ENCODE measurements around the gene RPL38. TPM values are rescaled to one million over a fixed set of nuclear protein-coding genes. Genes with fewer than 3 reads are reported as not detected.

RPL38 gene
- total RNA-seq, 3 donors from 2014 or later (not counting 1 experiment from before 2014, with no cell fraction given), result 560 to 802 (median 759) TPM

DNA sequence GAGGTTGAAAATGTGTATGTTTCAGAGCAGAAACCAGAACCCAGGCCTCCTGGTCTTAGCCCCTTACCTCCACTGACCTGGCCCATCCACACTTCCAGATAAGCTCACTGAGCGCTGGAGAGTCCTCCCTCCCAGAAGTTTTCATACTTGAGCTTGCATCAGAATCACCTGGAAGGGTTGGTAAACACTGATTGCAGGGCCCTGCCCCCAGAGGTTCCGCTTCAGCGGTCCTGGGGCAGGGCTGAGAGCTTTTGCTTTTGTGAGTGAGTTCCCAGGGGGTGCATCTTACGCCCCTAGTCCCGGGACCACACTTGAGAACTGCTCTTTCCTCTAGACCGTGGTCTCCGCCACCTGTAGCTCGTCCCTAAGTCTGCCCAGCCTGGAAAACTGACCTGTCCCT is 30.5 kb downstream of the RPL38 start:
- Mint-ChIP-seq H3K4me3 (no peak overlapping the region), H3K9me3 (no peaks in the 10 kb centered on the region), H3K36me3 (no peaks in the 10 kb centered on the region), H3K27me3 (ENCODE audit: low read depth in 2 of 2) (no peaks in the 10 kb centered on the region), H3K27ac (no peak overlapping the region), H3K4me1 (no peaks in the 10 kb centered on the region)
- ATAC-seq, result no peak
- Histone ChIP-seq H3K36me3 (ENCODE audit: control insufficient read depth, insufficient read depth, low read length) (no peaks in the 10 kb centered on the region), H3K9me3 (ENCODE audit: control insufficient read depth, insufficient read depth, low read length) (no peaks in the 10 kb centered on the region), H3K27ac (ENCODE audit: low read length) (no peak overlapping the region), H3K27me3 (ENCODE audit: control insufficient read depth, insufficient read depth, low read length) (no peaks in the 10 kb centered on the region), H3K4me1 (ENCODE audit: control insufficient read depth, insufficient read depth, low read length) (peaks cover 6% of the 10 kb centered on the region), H3K4me3 (ENCODE audit: low read length) (no peak overlapping the region)
- TF ChIP-seq, protein P1, sequence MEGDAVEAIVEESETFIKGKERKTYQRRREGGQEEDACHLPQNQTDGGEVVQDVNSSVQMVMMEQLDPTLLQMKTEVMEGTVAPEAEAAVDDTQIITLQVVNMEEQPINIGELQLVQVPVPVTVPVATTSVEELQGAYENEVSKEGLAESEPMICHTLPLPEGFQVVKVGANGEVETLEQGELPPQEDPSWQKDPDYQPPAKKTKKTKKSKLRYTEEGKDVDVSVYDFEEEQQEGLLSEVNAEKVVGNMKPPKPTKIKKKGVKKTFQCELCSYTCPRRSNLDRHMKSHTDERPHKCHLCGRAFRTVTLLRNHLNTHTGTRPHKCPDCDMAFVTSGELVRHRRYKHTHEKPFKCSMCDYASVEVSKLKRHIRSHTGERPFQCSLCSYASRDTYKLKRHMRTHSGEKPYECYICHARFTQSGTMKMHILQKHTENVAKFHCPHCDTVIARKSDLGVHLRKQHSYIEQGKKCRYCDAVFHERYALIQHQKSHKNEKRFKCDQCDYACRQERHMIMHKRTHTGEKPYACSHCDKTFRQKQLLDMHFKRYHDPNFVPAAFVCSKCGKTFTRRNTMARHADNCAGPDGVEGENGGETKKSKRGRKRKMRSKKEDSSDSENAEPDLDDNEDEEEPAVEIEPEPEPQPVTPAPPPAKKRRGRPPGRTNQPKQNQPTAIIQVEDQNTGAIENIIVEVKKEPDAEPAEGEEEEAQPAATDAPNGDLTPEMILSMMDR (IDR thresholded peaks at IDR 0.05), result no peak
- no peak for DNase-seq
- intact Hi-C loops (cut with micrococcal nuclease), result no loop called here
- WGBS (ENCODE audit: insufficient coverage), result 85% methylated on average over 8 of the region's 8 CpGs

DNA sequence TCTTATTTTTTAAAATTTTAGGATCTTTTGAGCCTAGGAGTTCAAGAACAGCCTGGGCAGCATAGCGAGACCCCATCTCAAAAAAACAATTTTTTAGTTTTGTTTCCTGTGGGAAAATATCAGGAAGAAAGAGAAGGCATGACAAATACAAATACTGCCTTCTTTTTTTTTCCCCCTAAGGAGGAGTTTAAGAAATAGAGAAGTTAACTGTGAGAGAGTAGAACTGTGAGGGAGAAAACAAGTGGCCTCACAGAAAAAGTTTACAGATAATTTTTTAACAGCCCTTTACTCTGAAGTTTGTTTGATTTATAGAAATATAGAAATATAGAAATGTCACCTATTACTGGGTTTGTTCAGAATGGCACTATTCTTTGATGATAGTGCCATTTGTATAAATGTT is 31.0 kb downstream of the RPL38 start:
- no peaks in the 10 kb centered on the region for H3K36me3 ChIP-seq (ENCODE audit: control insufficient read depth, insufficient read depth, low read length)
- H3K27me3 ChIP-seq (ENCODE audit: control insufficient read depth, insufficient read depth, low read length), result no peaks in the 10 kb centered on the region
- Mint-ChIP-seq H3K9me3 (no peaks in the 10 kb centered on the region), H3K4me1 (no peaks in the 10 kb centered on the region), H3K27me3 (ENCODE audit: low read depth in 2 of 2) (no peaks in the 10 kb centered on the region), H3K4me3 (no peak overlapping the region), H3K36me3 (no peaks in the 10 kb centered on the region), H3K27ac (no peak overlapping the region)
- intact Hi-C loops (cut with micrococcal nuclease), result no loop called here
- ATAC-seq (no peak), DNase-seq (no peak)
- H3K4me1 ChIP-seq (ENCODE audit: control insufficient read depth, insufficient read depth, low read length), result peaks cover 6% of the 10 kb centered on the region
- H3K9me3 ChIP-seq (ENCODE audit: control insufficient read depth, insufficient read depth, low read length), result no peaks in the 10 kb centered on the region
- H3K4me3 ChIP-seq (ENCODE audit: low read length), result no peak overlapping the region
- no CpG with 5 or more reads among the region's 1 CpG for WGBS (ENCODE audit: insufficient coverage)
- TF ChIP-seq, protein P1 (IDR thresholded peaks at IDR 0.05), result no peak
- H3K27ac ChIP-seq (ENCODE audit: low read length), result no peak overlapping the region

DNA sequence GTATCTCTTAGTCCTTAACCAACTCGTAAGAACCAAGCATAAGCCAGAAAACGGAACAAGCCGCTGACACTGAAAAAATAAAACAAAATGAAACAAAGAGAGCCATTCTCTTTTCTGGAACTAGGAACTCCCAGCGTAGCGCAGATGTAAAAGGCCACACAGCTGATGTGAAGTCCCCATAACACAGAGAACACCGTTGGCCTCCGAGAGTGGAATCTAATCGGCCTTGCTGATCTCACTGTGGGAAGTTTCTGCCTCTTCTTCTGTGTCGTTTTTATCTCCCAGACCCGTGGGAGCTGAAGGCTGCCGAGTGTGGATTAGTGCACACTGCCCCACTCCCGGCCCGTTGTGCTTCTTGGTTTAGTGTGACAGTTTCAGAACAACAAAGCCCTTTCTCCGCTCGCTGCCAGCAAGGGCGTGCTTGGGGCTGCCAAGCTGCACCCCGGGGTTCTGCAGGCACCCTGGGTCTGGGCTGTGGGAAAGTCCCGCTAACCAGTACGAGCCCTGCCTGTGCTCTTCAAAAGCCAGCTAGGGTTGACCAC is 31.6 kb downstream of the RPL38 start:
- ATAC-seq (peak in 1 of 3 donors; percentile 21), DNase-seq (no peak)
- TF ChIP-seq, protein P1 (IDR thresholded peaks at IDR 0.05), result no peak
- H3K9me3 ChIP-seq (ENCODE audit: control insufficient read depth, insufficient read depth, low read length), result no peaks in the 10 kb centered on the region
- H3K4me3 ChIP-seq (ENCODE audit: low read length), result no peak overlapping the region
- no peaks in the 10 kb centered on the region for H3K4me1 Mint-ChIP-seq
- H3K4me1 ChIP-seq (ENCODE audit: control insufficient read depth, insufficient read depth, low read length), result peaks cover 6% of the 10 kb centered on the region
- H3K9me3 Mint-ChIP-seq, result no peaks in the 10 kb centered on the region
- no peaks in the 10 kb centered on the region for H3K27me3 ChIP-seq (ENCODE audit: control insufficient read depth, insufficient read depth, low read length)
- no peak overlapping the region for H3K27ac Mint-ChIP-seq
- WGBS (ENCODE audit: insufficient coverage), result 41% methylated on average over 19 of the region's 19 CpGs
- no peak overlapping the region for H3K27ac ChIP-seq (ENCODE audit: low read length)
- no peaks in the 10 kb centered on the region for H3K27me3 Mint-ChIP-seq (ENCODE audit: low read depth in 2 of 2)
- intact Hi-C loops (cut with micrococcal nuclease), result no loop called here
- H3K36me3 Mint-ChIP-seq, result no peaks in the 10 kb centered on the region
- H3K36me3 ChIP-seq (ENCODE audit: control insufficient read depth, insufficient read depth, low read length), result no peaks in the 10 kb centered on the region
- no peak overlapping the region for H3K4me3 Mint-ChIP-seq

DNA sequence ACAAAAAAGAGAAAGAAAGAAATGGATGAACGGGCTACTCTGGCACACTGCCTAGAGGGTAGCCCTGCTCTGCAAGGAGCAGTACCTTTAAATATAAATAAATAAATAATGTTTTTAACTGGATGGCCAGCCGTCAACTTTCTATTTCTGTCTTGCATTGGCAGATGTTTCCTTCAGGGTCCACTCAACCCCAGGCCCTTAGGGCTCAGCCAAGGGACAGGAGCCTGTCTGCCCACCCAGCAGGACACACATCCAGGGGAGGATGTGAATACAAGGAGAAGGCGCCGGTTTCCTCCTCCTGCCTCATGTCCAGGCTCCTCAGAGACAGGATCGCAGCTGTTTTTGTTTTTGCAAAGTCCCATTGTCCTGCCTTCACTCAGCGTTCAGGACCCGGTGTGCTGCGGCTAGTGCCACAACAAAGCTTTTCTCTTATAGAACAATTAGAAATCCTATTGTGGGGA is 32.5 kb downstream of the RPL38 start:
- intact Hi-C loops (cut with micrococcal nuclease), result no loop called here
- Histone ChIP-seq H3K36me3 (ENCODE audit: control insufficient read depth, insufficient read depth, low read length) (no peaks in the 10 kb centered on the region), H3K27me3 (ENCODE audit: control insufficient read depth, insufficient read depth, low read length) (no peaks in the 10 kb centered on the region), H3K4me3 (ENCODE audit: low read length) (no peak overlapping the region), H3K4me1 (ENCODE audit: control insufficient read depth, insufficient read depth, low read length) (peaks cover 6% of the 10 kb centered on the region), H3K9me3 (ENCODE audit: control insufficient read depth, insufficient read depth, low read length) (no peaks in the 10 kb centered on the region), H3K27ac (ENCODE audit: low read length) (no peak overlapping the region)
- Mint-ChIP-seq H3K36me3 (no peaks in the 10 kb centered on the region), H3K4me1 (no peaks in the 10 kb centered on the region), H3K27ac (no peak overlapping the region), H3K4me3 (no peak overlapping the region), H3K27me3 (ENCODE audit: low read depth in 2 of 2) (no peaks in the 10 kb centered on the region), H3K9me3 (no peaks in the 10 kb centered on the region)
- TF ChIP-seq, protein P1 (IDR thresholded peaks at IDR 0.05), result no peak
- 95% methylated on average over 3 of the region's 8 CpGs for WGBS (ENCODE audit: insufficient coverage)
- DNase-seq (no peak), ATAC-seq (no peak)

Data from natural killer cell (primary cell).